SK-N-SH treated with all-trans-retinoic acid at 6 μM for 48 hours (cell line): ENCODE results near the gene GGN.

ENCODE experiments used
- ARNTL ChIP-seq: fragments of 450-650 bp; formaldehyde crosslinking; IDR thresholded peaks from 2 replicates; pipeline ENCODE4 v1.5.0; 2020; ENCODE audit warnings: low read depth, mild to moderate bottlenecking, moderate library complexity, borderline replicate concordance
- CREB5 ChIP-seq: fragments of 250-450 bp; sonication (Bioruptor Pico); IDR thresholded peaks from 2 replicates; pipeline ENCODE4 v1.5.1; 2020; ENCODE audit warnings: low read depth, mild to moderate bottlenecking, moderate library complexity
- CSRNP3 ChIP-seq: fragments of 250-450 bp; sonication (Bioruptor Pico); IDR thresholded peaks from 2 replicates; pipeline ENCODE4 v1.5.1; 2021; ENCODE audit warnings: mild to moderate bottlenecking, moderate library complexity
- GLIS3 ChIP-seq: fragments of 250-450 bp; sonication (Bioruptor Pico); IDR thresholded peaks from 2 replicates; pipeline ENCODE4 v1.5.0; 2020; ENCODE audit warnings: mild to moderate bottlenecking, moderate library complexity
- PATZ1 ChIP-seq: fragments of 250-450 bp; sonication (Bioruptor Pico); IDR thresholded peaks from 2 replicates; pipeline ENCODE4 v1.8.0; 2020; ENCODE audit warnings: mild to moderate bottlenecking, moderate library complexity, borderline replicate concordance
- PPARA ChIP-seq: fragments of 250-450 bp; sonication (Bioruptor Pico); IDR thresholded peaks from 2 replicates; pipeline ENCODE4 v1.5.0; 2020; ENCODE audit warnings: mild to moderate bottlenecking, borderline replicate concordance
- RARB ChIP-seq: fragments of 250-450 bp; sonication (Bioruptor Pico); IDR thresholded peaks from 2 replicates; pipeline ENCODE4 v1.8.0; 2021; ENCODE audit warnings: mild to moderate bottlenecking, moderate library complexity
- TOX ChIP-seq: fragments of 250-450 bp; sonication (Bioruptor Pico); IDR thresholded peaks from 2 replicates; pipeline ENCODE4 v1.8.0; 2021; ENCODE audit warnings: mild to moderate bottlenecking, moderate library complexity, borderline replicate concordance
- ZC3H10 ChIP-seq: fragments of 250-450 bp; sonication (Bioruptor Pico); IDR thresholded peaks from 2 replicates; pipeline ENCODE4 v1.5.1; 2021; ENCODE audit warnings: mild to moderate bottlenecking, moderate library complexity
- ZFP3 ChIP-seq: fragments of 250-450 bp; sonication (Bioruptor Pico); IDR thresholded peaks from 2 replicates; pipeline ENCODE4 v1.5.0; 2020; ENCODE audit warnings: mild to moderate bottlenecking, moderate library complexity
- ZNF565 ChIP-seq: fragments of 450-650 bp; formaldehyde crosslinking; conservative IDR thresholded peaks from 2 replicates; pipeline ENCODE4 v1.5.0; 2020; ENCODE audit warnings: low read depth, mild to moderate bottlenecking, moderate library complexity
- ZNF70 ChIP-seq: fragments of 450-650 bp; formaldehyde crosslinking; IDR thresholded peaks from 2 replicates; pipeline ENCODE4 v1.5.0; 2020; ENCODE audit warnings: mild to moderate bottlenecking, moderate library complexity

GRCh38 chr19:38437295-38437694 lies 49.5 kb upstream of the GGN start:
- TF ChIP-seq PATZ1 (CRISPR knock-in tag) (no peak), ARNTL (CRISPR knock-in tag) (no peak), GLIS3 (no peak), CREB5 (CRISPR knock-in tag) (no peak), RARB (no peak), ZNF565 (CRISPR knock-in tag) (no peak), ZC3H10 (no peak), TOX (CRISPR knock-in tag) (no peak), PPARA (no peak), ZFP3 (CRISPR knock-in tag) (no peak), CSRNP3 (CRISPR knock-in tag) (no peak), ZNF70 (CRISPR knock-in tag) (no peak)
